Fibroblast of lung (primary cell): Measurements from ENCODE around the gene MACO1.

ENCODE experiments used
- EZH2 ChIP-seq: IDR thresholded peaks from 2 replicates; pipeline ENCODE4 v1.5.1; 2012; ENCODE audit warnings: low read length, control low read depth, mild to moderate bottlenecking; ENCODE audit errors: missing control alignments
- TF ChIP-seq, protein P1 (sequence below), 2 donors: IDR thresholded peaks in 1 of 2; conservative IDR thresholded peaks in 1 of 2; 1 replicate in 1 of 2; 2 replicates in 1 of 2; pipeline ENCODE4 v1.5.1; 2011 to 2012; ENCODE audit warnings: low read length in 2 of 2, control low read depth in 1 of 2, inconsistent platforms in 1 of 2, low read depth in 1 of 2, mild to moderate bottlenecking in 1 of 2

DNA sequence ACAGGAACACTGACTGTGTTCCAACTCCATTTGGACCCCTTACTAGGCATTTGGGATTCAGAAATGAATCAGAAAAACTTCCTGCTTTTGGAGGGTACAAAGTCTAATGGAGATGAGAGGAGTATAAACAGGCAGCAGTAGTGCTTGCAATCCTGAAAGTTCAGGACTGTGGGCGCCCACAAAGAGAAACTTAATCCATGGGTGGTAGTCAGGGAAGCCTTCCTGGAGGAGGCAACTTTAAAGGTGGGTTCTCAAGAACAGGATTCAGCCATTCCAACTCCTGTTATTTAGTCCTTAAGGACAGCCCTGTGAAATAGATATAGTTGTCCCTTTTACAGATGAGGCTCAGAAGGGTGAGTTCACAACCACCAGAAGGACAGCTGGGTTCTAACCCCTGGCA lies 110.7 kb downstream of the MACO1 start:
- TF ChIP-seq, protein P1, sequence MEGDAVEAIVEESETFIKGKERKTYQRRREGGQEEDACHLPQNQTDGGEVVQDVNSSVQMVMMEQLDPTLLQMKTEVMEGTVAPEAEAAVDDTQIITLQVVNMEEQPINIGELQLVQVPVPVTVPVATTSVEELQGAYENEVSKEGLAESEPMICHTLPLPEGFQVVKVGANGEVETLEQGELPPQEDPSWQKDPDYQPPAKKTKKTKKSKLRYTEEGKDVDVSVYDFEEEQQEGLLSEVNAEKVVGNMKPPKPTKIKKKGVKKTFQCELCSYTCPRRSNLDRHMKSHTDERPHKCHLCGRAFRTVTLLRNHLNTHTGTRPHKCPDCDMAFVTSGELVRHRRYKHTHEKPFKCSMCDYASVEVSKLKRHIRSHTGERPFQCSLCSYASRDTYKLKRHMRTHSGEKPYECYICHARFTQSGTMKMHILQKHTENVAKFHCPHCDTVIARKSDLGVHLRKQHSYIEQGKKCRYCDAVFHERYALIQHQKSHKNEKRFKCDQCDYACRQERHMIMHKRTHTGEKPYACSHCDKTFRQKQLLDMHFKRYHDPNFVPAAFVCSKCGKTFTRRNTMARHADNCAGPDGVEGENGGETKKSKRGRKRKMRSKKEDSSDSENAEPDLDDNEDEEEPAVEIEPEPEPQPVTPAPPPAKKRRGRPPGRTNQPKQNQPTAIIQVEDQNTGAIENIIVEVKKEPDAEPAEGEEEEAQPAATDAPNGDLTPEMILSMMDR (conservative IDR thresholded peaks at IDR 0.05 in 1 of 2, IDR thresholded peaks at IDR 0.05 in 1 of 2; ENCODE audit: low read depth in 1 of 2, low read length in 2 of 2), result no peak
- TF ChIP-seq EZH2, result no peak
